Measurements from ENCODE around the gene DRC1. TPM values are rescaled to one million over a fixed set of nuclear protein-coding genes. Genes with fewer than 3 reads are reported as not detected.

Gene DRC1
- total RNA-seq, 2 donors from 2014 or later = 0.33 to 0.48 TPM

- WGBS, 2 experiments (ENCODE audit: insufficient coverage in 1 of 2, insufficient read length in 1 of 2) = 91 to 96% methylated on average over 12 to 18 of the region's 18 CpGs
- DNase-seq = peak; percentile 51
- Histone ChIP-seq H3K27ac (ENCODE audit: low read depth, low read length) (no peak overlapping the region), H3K9me3 (ENCODE audit: control insufficient read depth, low read length) (no peaks in the 10 kb centered on the region), H3K4me3 (ENCODE audit: low read length) (no peak overlapping the region), H3K9ac (ENCODE audit: extremely low read depth, low read length, poor library complexity, severe bottlenecking) (no peak overlapping the region), H3K36me3 (ENCODE audit: control insufficient read depth, insufficient read depth, low read length) (no peaks in the 10 kb centered on the region), H3K27me3 (ENCODE audit: control insufficient read depth, insufficient read depth, low read length, poor library complexity, severe bottlenecking) (no peaks in the 10 kb centered on the region), H3K4me1 (ENCODE audit: control insufficient read depth, insufficient read depth, low read length) (no peaks in the 10 kb centered on the region)
- TF ChIP-seq CTCF (conservative IDR thresholded peaks at IDR 0.05) = no peak
- H3K27ac Mint-ChIP-seq = no peak overlapping the region
- no peak overlapping the region for H3K4me3 Mint-ChIP-seq
- no peaks in the 10 kb centered on the region for H3K27me3 Mint-ChIP-seq (ENCODE audit: insufficient read depth)
- no peaks in the 10 kb centered on the region for H3K36me3 Mint-ChIP-seq (ENCODE audit: low read depth)
- H3K9me3 Mint-ChIP-seq = no peaks in the 10 kb centered on the region
- H3K4me1 Mint-ChIP-seq = peaks cover 4% of the 10 kb centered on the region
Observed at GRCh38 chr2:26480566-26481423, 79.1 kb downstream of the DRC1 start.

DNA sequence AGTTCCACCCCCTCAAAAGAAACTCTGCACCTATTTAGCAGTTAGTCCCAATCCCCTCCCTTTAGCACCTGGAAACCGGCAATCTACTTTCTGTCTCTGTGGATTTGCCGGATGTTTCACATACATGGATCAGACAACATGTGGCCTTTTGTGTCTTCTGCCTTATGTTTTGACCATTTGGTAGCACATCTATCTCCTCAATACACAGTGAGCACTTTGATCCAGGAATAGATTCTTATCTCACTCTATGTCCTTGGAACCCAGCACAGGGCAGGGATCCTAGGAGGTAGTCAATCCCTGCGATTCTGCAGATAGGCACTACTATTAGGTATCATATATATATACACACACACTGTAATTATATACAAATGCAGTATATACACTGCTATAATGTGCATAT is 80.0 kb downstream of the DRC1 start:
- Histone ChIP-seq H3K27me3 (ENCODE audit: control insufficient read depth, insufficient read depth, low read length, poor library complexity, severe bottlenecking) (no peaks in the 10 kb centered on the region), H3K27ac (ENCODE audit: low read depth, low read length) (no peak overlapping the region), H3K4me3 (ENCODE audit: low read length) (no peak overlapping the region), H3K36me3 (ENCODE audit: control insufficient read depth, insufficient read depth, low read length) (no peaks in the 10 kb centered on the region), H3K9ac (ENCODE audit: extremely low read depth, low read length, poor library complexity, severe bottlenecking) (no peak overlapping the region), H3K4me1 (ENCODE audit: control insufficient read depth, insufficient read depth, low read length) (no peaks in the 10 kb centered on the region), H3K9me3 (ENCODE audit: control insufficient read depth, low read length) (no peaks in the 10 kb centered on the region)
- Mint-ChIP-seq H3K4me3 (no peak overlapping the region), H3K27me3 (ENCODE audit: insufficient read depth) (no peaks in the 10 kb centered on the region), H3K4me1 (peaks cover 4% of the 10 kb centered on the region), H3K9me3 (no peaks in the 10 kb centered on the region), H3K36me3 (ENCODE audit: low read depth) (no peaks in the 10 kb centered on the region), H3K27ac (no peak overlapping the region)
- WGBS, 2 experiments (ENCODE audit: insufficient coverage in 1 of 2, insufficient read length in 1 of 2) = 94% methylated on average over 2 of the region's 3 CpGs
- DNase-seq = no peak
- TF ChIP-seq CTCF (conservative IDR thresholded peaks at IDR 0.05) = no peak

DNA sequence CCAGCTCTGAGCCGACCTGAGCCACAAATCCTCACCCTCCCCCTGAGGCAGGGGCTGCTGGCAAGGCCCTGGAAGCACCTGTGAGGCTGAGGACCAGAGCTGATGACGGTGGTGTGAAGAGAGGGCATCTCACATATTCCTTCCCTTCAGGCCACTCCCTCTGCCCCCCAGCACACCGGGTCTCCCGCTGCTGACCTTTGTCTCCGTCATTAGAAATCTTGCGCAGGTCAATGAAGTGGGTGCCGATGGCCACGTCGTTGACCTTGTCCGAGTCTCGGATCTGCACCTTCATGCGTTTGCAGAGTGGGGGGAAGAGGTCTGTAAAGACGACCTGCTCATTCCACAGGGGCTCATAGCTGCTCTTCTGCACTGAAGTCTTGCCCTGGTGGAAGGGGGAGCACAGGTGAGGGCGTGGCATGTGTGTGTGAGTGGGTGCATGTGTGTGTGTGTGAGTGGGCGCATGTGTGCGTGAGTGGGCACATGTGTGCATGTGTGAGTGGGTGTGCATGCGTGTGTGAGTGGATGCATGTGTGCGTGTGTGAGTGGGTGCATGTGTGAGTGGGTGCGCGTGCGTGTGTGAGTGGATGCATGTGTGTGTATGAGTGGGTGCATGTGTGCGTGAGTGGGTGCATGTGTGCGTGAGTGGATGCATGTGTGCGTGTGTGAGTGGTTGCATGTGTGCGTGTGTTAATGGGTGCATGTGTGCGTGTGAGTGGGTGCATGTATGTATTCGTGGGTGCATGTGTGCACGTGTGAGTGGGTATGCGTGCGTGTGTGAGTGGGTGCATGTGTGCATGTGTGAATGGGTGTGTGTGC is 80.7 kb downstream of the DRC1 start:
- no peak overlapping the region for H3K9ac ChIP-seq (ENCODE audit: extremely low read depth, low read length, poor library complexity, severe bottlenecking)
- no peaks in the 10 kb centered on the region for H3K9me3 Mint-ChIP-seq
- H3K36me3 Mint-ChIP-seq (ENCODE audit: low read depth) = no peaks in the 10 kb centered on the region
- WGBS, 2 experiments (ENCODE audit: insufficient coverage in 1 of 2, insufficient read length in 1 of 2) = 94 to 95% methylated on average over 17 to 30 of the region's 30 CpGs
- no peaks in the 10 kb centered on the region for H3K4me1 ChIP-seq (ENCODE audit: control insufficient read depth, insufficient read depth, low read length)
- H3K4me3 Mint-ChIP-seq = no peak overlapping the region
- no peak for DNase-seq
- H3K4me1 Mint-ChIP-seq = peaks cover 4% of the 10 kb centered on the region
- H3K27me3 ChIP-seq (ENCODE audit: control insufficient read depth, insufficient read depth, low read length, poor library complexity, severe bottlenecking) = no peaks in the 10 kb centered on the region
- no peak for TF ChIP-seq CTCF (conservative IDR thresholded peaks at IDR 0.05)
- no peak overlapping the region for H3K4me3 ChIP-seq (ENCODE audit: low read length)
- H3K27me3 Mint-ChIP-seq (ENCODE audit: insufficient read depth) = peaks cover 2% of the 10 kb centered on the region
- H3K27ac Mint-ChIP-seq = no peak overlapping the region
- H3K36me3 ChIP-seq (ENCODE audit: control insufficient read depth, insufficient read depth, low read length) = no peaks in the 10 kb centered on the region
- no peaks in the 10 kb centered on the region for H3K9me3 ChIP-seq (ENCODE audit: control insufficient read depth, low read length)
- H3K27ac ChIP-seq (ENCODE audit: low read depth, low read length) = no peak overlapping the region

All from endodermal cell (in vitro differentiated cells).